Colon (tissue), 2 donors: ENCODE measurements around the gene CDKN2AIPNL.
"Not testable (repeated sequence)": the region's sequence is repeated elsewhere in the genome, so short reads cannot be mapped to it uniquely, and the experiment has no call there.

Experiments used
- FAIRE-seq: peaks from 2 replicates; lab custom pipeline; 2012; peaks lifted over from hg19 to GRCh38; lab: Jason Lieb, UNC
- donor health status: control.
- donor health status: control.

The CDKN2AIPNL gene

DNA sequence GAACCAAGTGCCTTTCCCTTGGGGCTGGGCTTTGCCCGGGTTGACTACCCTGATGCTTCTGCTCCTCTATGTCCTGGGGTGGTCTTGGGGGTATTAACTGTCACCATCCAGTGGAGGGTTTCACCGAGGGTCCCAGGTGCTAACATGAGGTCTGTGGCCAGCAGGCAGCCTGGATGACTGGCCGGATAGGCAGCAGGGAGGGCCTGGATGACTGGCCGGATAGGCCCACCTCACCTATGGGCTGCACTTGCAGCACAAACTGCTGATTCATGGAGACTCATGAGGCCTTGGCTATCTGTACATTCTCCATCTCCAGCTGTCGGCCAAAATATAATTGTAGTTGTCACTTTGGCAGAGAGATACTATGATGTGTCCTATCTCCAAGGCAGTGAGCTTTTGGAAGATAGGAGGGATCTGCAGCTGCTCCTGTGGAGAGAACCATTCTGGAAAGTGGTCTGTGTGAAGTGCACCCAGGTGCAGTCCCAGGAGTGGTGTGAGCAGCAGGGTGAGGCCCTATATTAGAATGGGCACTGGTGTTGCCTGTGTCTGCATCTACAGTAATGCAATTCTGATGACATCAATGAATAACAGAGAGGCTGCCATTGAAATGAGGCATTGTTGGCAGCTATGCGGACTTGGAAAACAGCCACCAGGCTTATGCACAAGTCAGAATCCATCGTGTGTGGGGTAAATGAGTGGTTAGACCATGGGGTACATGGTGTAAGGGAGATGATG, 26.3 kb upstream of the CDKN2AIPNL start:
- no peak for FAIRE-seq

DNA sequence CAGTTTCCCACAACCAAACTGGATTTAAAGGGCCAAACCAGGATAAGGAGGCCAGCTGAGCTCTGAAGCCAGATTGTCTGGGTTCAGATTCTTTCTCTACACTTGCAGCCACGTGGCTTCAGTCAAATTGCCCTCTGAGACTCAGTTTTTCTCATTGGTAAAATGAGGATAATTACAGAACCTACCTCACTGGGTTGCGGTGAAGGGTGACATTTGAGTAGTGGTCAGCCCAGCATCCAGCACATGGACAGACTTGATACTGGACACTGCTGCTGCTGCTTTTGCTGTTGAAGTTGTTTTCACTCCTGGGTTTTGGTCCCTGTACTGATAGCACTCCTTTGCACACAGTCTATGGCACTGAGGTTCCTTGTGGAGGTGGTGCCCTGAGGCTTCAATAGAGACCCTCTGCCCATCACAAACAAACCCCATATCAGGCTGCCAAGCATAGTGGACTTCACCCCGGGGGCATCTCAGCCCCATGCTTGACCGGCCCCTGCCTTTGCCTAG, 25.7 kb upstream of the CDKN2AIPNL start:
- FAIRE-seq, result no peak

DNA sequence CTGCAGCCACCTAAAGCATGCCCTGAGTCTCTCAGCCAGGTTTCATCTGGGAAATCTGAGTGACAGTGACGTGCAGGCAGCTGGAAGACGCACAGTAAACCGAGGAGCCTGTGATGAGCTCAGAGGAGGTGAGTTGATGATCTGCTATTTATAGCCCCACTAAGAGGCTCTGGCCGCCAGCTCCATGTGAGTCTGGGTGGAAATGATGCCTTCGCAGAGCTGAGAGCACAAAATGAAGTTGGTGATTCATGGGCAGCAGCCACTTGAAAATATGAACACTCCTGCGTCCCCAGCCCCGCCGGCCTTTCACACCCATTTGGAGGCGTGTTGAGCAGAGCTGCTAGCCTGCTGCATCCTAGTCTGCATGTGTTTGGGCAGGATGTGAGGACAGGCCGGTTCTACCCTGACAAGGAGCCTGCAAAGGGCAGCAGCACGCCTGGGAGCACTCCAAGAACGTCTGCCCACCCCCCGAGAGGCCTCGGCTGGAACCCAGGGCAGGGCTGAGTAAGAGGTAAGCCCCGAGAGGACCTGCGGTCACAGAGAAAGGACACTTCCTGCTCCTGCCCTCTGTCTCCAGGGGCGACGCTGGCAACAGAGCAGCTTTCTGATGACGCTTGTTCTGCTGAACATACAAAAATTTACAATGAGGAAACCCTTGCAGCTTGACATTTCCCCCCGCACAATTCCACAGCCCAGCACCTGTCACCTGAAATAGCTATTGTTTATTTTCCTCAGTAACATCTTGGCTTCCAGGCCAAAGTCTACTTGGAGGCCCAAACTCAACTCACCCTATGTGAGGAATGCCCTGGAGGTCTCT, 25.1 kb upstream of the CDKN2AIPNL start:
- FAIRE-seq, result no peak

DNA sequence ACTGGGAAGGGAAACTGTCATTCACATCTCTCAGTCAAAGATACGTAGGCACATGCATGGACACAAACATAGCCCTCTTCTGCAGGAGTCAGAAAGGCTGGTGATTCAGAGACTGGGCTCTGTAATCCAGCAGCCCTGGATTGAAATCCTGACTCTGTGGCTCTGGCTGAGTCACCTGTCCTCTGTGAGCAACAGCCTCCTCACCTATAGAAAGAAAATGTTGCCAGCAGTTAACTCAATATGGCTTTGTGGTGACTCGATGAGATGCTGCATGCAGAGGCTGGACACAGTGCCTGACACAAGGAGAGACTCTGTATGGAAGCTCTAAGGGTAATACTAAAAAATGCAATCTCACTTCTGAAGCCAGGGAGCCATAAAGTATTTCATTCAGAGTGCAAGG, 23.9 kb upstream of the CDKN2AIPNL start:
- FAIRE-seq, result no peak

DNA sequence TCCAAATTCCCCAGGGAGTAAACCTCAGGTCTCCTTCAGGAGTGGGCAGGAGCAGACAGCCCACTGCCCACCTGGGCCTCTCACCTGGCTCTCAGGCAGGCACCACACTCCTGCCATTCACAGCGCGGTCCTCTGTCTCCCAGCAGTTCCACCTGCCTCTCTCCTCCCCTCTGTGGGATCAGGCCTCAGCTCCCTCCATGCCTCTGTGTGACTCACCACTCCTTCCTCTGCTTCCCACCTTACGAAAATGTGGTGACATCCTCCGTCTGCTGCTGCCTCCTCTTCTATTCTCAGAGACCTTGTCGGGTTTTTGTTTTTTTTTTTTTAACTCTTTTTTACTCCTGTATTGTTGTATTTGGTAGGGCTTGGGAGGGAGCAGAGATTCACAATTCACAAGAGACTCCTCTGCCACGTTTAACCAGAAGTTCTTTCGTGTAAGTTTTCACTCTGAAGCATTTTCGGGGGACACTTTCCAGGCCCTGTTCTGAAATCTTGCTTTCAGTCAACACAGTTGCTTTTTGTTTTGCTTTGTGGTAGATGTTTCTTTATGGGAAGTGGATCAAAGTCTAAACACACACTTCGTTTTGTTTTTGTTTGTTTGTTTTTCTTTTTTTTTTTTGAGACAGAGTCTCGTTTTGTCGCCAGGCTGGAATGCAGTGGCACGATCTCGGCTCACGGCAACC, 21.1 kb upstream of the CDKN2AIPNL start:
- no peak for FAIRE-seq

DNA sequence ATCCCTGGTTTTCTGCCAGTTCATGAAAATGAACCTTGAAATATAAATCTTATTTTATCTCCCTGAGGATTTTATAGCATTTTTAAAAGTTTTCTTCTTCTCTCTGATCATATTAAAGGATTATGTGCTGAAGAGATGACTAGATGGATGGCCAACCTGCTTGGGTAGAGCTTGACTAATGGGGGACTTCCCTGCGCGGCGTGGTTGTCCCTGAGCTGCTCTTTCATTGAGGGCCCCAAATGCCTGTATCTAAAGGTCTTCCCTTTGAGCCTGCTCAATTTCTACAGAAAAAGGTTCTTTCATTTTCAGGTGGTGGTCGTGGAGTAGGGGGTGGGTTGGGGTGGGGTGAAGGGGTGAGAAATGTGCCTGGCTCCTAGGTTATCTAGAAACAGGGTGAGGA, 20.5 kb upstream of the CDKN2AIPNL start:
- no peak for FAIRE-seq

DNA sequence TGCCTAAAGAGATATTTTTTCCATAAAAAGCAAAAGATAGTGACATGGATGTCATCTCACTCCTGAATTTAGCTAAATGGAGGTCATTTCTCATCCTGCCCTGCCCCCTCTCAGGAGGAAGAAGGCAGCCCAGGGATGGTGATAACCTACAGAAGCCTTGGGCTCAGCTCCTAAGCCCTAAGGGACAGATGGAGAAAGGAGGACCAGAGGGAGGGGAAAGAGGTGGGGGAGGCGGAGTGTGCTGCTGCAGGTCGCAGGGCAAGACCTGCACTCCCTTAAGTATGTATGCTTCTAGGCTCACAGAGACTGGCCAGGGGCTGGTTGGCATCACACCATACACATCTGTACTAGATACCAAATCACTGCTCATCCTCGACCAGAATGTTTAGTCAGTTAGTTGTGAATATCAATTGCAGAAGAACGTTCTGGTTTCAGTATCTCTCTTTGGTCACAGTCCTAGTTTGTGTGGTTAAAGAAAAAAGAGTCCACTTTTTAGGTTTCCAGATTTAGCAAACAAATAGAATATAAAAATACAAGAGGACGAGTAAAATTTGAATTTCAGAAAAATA, 18.4 kb upstream of the CDKN2AIPNL start:
- no peak for FAIRE-seq

DNA sequence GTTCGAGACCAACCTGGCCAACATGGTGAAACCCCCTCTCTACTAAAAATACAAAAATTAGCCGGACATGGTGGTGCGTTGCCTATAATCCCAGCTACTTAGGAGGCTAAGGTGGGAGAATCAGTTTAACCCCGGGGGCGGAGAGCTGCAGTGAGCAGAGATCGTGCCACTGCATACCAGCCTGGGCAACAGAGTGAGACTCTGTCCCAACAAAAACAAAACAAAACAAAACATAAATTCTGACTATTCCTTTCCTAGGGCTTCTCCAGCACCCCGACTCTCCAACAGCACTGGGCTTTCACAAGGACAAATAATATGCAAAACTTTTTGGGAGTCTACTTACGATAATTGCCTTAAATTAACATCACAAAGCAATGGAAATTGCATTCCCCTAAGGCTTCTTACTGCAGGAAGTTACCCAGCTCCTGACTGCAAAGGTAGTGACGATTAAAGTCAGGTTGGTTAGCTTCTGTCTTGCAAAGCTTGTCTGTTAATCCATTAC, 15.9 kb upstream of the CDKN2AIPNL start:
- FAIRE-seq, result no peak

DNA sequence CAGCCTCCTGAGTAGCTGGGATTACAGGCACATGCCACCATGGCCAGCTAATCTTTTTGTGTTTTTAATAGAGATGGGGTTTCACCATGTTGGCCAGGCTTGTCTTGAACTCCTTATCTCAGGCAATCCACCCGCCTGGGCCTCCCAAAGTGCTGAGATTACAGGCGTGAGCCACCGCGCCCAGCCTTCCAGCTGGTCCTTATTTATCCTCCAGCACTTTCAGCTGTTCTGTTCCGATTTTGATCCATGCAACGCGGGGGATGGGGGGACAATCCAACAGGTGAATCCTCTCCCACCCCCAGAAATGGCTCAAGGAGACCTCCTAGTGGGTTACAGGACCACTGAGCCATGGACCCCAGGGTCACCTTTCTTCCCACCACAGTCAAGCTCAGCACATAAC, 14.7 kb upstream of the CDKN2AIPNL start:
- no peak for FAIRE-seq

DNA sequence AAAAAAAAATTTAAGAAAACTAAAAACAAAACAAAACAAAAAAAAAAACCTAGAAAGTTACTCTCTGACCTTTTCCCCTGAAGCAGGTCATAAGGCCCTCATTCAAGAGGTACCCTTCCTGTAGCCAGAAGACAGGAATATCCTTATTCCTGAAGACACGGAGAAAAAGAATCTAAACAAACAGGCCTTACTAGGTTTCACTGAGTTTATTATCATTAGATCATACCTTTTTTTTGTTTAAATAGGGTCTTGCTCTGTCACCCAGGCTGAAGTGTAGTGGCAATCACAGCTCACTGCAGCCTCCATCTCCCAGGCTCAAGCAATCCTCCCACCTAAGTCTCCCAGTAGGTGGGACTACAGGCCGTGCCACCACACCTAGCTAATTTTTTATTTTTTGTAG, 11.7 kb upstream of the CDKN2AIPNL start:
- FAIRE-seq, result no peak

DNA sequence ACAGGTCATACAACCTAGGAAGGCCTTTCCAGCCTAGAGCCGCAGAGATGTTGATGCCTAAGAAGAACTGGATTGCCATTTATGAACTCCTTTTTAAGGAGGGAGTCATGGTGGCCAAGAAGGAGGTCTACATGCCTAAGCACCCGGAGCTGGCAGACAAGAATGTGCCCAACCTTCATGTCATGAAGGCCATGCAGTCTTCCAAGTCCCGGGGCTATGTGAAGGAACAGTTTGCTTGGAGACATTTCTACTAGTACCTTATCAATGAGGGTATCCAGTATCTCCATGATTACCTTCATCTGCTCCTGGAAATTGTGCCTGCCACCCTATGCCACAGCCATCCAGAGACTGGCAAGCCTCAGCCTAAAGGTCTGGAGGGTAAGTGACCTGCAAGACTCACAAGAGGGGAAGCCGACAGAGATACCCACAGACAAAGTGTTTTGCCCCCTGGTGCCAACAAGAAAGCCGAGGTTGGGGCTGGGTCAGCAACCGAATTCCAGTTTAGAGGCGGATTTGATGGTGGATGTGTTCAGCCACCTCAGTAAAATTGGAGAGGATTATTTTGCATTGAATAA, 11.2 kb upstream of the CDKN2AIPNL start:
- no peak for FAIRE-seq

DNA sequence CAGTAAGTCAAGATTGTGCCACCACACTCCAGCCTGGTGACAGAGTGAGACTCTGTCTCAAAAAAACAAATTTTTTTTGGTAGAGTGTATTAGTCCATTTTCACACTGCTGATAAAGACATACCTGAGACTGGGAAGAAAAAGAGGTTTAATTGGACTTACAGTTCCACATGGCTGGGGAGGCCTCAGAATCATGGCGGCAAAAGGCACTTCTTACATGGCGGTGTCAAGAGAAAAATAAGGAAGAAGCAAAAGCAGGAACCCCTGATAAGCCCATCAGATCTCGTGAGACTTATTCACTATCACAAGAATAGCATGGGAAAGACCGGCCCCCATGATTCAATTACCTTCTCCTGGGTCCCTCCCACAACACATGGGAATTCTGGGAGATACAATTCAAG, 9.4 kb upstream of the CDKN2AIPNL start:
- not testable (repeated sequence) for FAIRE-seq

DNA sequence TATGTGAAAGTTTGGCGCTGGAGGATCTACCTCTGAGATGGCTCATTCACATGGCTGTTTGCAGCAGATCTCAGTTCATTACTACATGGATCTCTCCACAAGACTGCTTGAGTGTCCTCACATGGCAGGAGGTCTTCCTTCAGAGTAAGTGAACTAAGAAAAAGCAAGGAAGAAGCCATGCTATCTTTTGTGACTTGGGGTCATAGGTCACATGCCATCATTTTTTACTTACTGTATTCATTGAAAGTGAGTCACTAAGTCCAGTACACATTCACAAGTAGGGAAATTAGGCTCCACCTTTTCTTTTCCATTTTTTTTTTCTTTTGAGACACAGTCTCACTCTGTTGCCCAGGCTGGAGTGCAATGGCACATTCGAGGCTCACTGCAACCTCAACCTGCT, 8.7 kb upstream of the CDKN2AIPNL start:
- FAIRE-seq, result no peak

DNA sequence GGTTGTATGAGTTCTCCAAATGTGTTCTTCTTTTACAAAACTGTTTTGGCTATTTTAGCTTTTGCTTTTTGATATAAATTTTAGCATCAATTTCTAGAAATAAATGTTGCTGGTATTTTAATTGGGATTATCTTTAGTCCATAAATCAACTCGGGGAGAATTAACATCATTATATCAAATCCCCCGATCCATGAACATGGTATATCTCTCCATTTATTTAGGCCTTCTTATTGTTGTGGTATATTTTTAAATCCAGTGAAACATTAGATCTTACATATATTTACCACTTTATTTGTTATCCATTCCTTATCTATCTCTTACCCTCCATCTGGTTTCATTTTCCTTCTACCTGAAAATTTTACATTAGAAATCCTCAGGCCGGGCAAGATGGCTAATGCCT, 7.3 kb upstream of the CDKN2AIPNL start:
- no peak for FAIRE-seq

DNA sequence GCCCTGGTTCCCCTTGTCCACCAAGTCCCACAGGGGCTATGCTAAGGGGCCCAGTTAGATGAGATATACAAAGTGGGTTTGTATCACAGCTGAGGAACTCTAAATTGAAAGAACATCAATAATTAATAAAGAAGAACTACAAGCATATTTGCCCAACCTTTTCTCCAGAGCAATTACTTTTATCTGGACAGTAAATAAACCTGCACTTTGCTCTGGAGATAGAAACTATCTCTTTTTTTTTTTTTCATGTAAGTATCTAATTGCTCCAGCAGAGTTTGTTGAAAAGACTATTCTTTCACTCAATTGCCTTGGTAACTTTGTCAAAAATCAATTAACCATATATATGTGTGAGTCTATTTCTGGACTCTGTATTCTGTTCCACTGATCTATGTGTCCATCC, 6.0 kb upstream of the CDKN2AIPNL start:
- FAIRE-seq, result no peak

DNA sequence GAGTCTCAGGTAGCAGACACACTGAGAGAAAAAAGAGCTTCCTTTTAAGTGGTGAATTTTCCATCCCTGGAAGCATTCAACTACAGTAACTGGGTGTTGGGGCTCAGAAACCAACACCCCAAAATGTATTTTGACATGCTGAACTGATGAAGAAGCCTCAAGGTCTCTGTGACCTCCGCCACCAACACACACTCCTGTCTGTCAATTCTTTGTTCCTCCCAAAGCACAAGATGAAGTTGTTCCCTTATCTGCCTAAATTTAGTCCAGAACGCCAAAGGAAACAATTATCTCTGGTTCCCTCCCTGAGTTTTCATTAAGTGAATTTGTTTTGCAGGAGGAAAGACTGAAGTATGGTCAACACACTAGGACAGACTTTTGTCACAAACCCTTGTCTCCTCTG, 1.4 kb upstream of the CDKN2AIPNL start:
- FAIRE-seq, result no peak

DNA sequence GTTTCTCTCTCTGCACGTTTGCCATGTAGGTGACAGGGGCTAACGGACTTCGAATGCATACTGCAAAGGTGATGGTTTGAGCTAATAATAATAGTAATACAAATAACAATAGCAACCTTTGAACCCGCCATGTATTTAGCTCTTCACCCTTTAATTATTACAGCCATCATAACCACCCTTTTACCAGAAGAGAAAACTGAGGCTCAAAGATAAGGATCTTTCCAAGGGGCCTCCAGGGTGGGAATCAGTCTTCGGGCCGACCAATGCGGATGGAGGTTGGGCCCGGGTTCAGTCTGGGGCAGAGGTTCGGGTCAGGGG, 494 bp downstream of the CDKN2AIPNL start:
- FAIRE-seq, result no peak

DNA sequence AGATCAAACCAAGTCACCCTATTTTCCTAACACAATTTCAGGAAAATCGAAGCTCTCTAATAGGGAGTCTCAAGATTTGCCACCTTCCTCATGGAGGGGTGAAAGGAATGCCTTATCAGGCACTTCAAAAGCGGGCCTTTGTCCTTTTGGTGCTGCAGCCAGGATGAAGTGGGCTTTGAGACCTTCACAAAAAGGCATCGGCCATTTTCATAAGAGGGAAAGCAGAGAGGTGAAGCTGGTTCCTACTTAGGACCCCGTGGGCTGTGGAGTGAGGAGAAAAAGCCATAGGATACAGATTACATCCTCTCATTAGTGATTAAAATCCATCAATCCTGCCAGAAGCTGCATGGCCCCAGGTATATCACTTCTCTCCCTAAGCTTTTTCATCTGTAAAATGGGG, 859 bp downstream of the CDKN2AIPNL start:
- no peak for FAIRE-seq

DNA sequence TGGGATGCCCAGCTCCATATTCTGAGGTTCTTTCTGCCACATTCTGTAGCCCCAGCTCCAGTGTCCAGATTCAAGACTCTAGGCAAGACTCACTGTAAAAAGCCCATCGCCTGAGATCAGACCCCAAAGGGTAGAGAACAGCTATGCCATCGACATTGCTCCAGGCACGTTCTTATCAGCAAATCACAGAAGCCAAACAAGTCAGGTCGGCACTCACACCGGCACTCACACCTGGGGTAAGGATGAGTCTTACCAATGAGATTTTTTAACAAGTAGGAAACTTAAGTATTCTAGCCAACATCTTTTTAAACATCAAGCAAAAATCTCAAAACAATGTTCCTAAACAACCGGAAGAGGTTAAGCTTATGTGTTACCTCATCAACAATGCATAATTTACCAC, 2.4 kb downstream of the CDKN2AIPNL start:
- FAIRE-seq, result no peak

DNA sequence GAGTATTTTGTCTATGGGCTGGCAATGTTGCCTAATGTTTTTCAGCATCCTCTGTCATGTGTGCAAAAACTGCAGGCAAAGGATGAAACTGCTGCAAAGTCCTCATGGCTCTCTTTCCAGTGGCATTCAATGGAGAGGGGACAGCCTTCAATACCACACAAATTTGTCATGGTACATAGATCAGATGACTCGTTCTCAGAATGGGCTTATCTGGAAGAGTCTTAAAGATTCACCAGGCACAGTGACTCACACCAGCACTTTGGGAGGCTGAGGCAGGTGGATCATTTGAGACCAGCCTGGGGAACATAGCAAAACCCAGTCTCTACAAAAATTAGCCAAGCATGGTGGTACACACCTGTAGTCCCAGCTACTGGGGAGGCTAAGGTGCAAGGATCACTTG, 5.3 kb downstream of the CDKN2AIPNL start:
- no peak for FAIRE-seq

DNA sequence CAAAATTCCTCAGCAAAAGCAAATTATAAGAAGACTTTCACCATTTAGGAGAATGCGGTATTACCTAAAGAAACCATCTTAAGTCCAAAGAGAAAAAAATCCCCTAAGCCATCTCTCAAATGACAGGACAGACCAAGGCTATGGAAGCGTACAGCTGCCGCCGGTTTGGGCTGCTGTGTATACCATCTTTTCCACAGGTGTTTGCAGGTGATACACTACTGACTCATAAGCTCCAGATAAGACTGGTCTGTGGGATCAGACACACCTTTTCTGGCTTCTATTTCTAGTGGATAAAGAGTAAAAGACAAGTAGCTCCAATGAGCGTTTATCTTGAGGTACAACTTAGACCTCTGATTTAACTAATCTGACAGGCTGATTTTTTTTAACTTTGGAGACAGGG, 7.7 kb downstream of the CDKN2AIPNL start:
- no peak for FAIRE-seq

DNA sequence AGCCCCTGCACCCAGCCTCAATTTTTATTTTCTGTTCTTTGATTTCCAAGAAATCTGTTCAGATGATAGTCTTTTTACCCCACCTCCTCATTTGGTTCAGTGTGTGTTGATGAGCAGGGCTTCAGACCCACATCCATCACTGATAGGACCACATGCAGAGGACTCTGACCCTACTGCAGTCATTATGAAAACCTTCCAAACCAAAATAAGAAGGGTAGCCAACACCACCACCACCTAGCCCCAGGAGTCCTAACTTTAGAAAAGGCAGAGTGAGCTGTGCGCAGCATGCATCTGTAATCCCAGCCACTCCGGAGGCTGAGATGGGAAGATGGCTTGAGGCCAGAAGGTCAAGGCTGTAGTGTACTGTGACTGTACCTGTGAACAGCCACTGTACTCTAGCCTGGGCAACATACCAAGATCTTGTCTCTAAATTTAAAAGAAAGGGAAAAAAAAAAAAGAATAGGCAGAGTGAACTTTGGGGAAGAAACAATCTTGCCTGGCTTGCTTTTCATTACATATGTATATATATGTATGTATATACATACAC, 13.0 kb downstream of the CDKN2AIPNL start:
- FAIRE-seq, result no peak
